Ovary (tissue), 9 donors: Measurements from ENCODE around the gene ELMOD3. TPM values are rescaled to one million over a fixed set of nuclear protein-coding genes. Genes with fewer than 3 reads are reported as not detected.

Experiments used
- DNase-seq, 5 donors: peaks; one replicate each; pipeline ENCODE4 v3.0.0-alpha.2; 2019 to 2020
- H3K27ac ChIP-seq, 2 donors: fragments of 200-600 bp; one replicate each; pipeline versions ENCODE4 v1.5.1 to v1.8.0; 2019 to 2022
- H3K27me3 ChIP-seq: fragments of 200-600 bp; one replicate; pipeline ENCODE4 v1.8.0; 2022
- H3K36me3 ChIP-seq: fragments of 200-600 bp; sonication (generic); one replicate; pipeline ENCODE4 v1.5.1; 2019
- H3K4me1 ChIP-seq: one replicate; pipeline ENCODE4 v1.8.1; 2013; ENCODE audit warnings: mild to moderate bottlenecking, moderate library complexity; ENCODE audit not compliant: insufficient read depth
- H3K4me3 ChIP-seq: fragments of 200-600 bp; sonication (generic); one replicate; pipeline ENCODE4 v1.5.1; 2017
- H3K9me3 ChIP-seq, 2 donors: fragments of 200-600 bp in 1 of 2; sonication (generic) in 1 of 2; one replicate each; pipeline versions ENCODE4 v1.5.1 to v1.8.1; 2013 to 2019; ENCODE audit warnings: mild to moderate bottlenecking in 1 of 2, moderate library complexity in 1 of 2
- EP300 ChIP-seq: sonication (generic); formaldehyde crosslinking; IDR thresholded peaks from one replicate; pipeline ENCODE4 v1.6.1; 2017; ENCODE audit warnings: antibody characterized with exemption
- POLR2A ChIP-seq: fragments of 450-650 bp; IDR thresholded peaks from one replicate; pipeline ENCODE4 v1.6.1; 2017; ENCODE audit warnings: antibody characterized with exemption, mild to moderate bottlenecking, moderate library complexity
- WGBS, 3 donors: extraction: QIAGEN DNeasy Blood & Tissue Kit in 1 of 3; methylation state at CpG; one replicate each; pipeline versions ENCODE4 v1.1.5 to v1.1.7; 2013 to 2017; 5-methylcytosine and 5-hydroxymethylcytosine counted together
- intact Hi-C, 4 donors: fragments of 100-400 bp; cut with DNase I; formaldehyde crosslinking; loops; one replicate each; pipeline versions ENCODE4 v1.11.0 to v1.15.1; 2022 to 2023
- polyA plus RNA-seq, 2 donors: library from polyadenylated mRNA; stranded (reverse); fragments of 200-250 nt in 1 of 2; fragments of 350-450 nt in 1 of 2; fragmentation: Illumina TruSeq in 1 of 2; extraction: RNeasy Lipid Tissue Mini Kit (QIAGEN cat#74804) in 1 of 2; gene quantifications; one replicate each; pipeline ENCODE4 v1.2.3, GENCODE V29; 2013 to 2014
- total RNA-seq, 7 donors: library from RNA; depleted of rRNA in 2 of 7; stranded (reverse); fragments of >200 nt in 2 of 7; fragmentation: NEBNext Ultra II Directional in 3 of 7; extraction: Animal tissue kit (Norgen Biotek cat#: 25700) in 3 of 7; gene quantifications; one replicate each; pipeline versions ENCODE4 v1.1.0 to v1.2.4, GENCODE V29; 2016 to 2023
- TF ChIP-seq, protein P1 (sequence below), 3 donors: fragments of 450-650 bp in 2 of 3; fragments of 200-600 bp in 1 of 3; IDR thresholded peaks; one replicate each; pipeline versions ENCODE4 v1.5.1 to v1.8.0; 2016 to 2022; ENCODE audit warnings: antibody characterized with exemption in 3 of 3, mild to moderate bottlenecking in 1 of 3
- donor health status: DM: no; HTN: no; CAD: no; lungs with moderate emphysema.
- donor health status: DM: no; HTN: no; CAD: no.
- donor health status: Bipolar disorder and iron deficiency.
- donor health status: DM: yes; HTN: yes; CAD: no.
- donor health status: DM: no; HTN: no; CAD: no.
- donor health status: DM: yes; HTN: yes; CAD: no.

The ELMOD3 gene
- total and polyA plus RNA-seq, 9 donors: 13.0 to 23.0 (median 17.3) TPM

DNA sequence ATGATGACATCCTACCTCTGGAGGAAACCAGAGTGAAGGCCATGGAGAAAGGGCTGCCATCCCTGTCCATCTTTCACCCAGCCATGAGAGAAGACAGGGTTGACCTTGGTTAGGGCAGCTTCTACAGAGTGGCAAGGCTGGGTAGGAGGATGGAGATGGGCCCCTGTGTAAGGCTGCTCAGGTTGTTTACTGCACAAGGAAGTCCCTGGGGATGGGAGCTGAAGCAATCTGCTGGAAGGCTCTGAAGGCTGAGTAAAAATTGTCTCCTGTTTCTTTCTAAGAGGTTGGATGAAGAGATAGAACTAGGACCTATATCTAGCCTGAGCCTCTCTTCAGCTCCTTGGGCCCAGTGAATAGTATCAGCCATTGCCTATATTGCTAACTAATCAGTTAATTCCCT is 14.4 kb downstream of the ELMOD3 start:
- H3K9me3 ChIP-seq: no peaks in the 10 kb centered on the region
- TF ChIP-seq, protein P1, sequence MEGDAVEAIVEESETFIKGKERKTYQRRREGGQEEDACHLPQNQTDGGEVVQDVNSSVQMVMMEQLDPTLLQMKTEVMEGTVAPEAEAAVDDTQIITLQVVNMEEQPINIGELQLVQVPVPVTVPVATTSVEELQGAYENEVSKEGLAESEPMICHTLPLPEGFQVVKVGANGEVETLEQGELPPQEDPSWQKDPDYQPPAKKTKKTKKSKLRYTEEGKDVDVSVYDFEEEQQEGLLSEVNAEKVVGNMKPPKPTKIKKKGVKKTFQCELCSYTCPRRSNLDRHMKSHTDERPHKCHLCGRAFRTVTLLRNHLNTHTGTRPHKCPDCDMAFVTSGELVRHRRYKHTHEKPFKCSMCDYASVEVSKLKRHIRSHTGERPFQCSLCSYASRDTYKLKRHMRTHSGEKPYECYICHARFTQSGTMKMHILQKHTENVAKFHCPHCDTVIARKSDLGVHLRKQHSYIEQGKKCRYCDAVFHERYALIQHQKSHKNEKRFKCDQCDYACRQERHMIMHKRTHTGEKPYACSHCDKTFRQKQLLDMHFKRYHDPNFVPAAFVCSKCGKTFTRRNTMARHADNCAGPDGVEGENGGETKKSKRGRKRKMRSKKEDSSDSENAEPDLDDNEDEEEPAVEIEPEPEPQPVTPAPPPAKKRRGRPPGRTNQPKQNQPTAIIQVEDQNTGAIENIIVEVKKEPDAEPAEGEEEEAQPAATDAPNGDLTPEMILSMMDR (IDR thresholded peaks at IDR 0.05): no peak
- TF ChIP-seq EP300 (no peak), POLR2A (no peak)
- no peak for DNase-seq
- no peaks in the 10 kb centered on the region for H3K27me3 ChIP-seq
- H3K4me1 ChIP-seq: no peaks in the 10 kb centered on the region
- H3K4me3 ChIP-seq: no peak overlapping the region
- intact Hi-C loops: no loop called here
- no peak overlapping the region for H3K27ac ChIP-seq
- no peaks in the 10 kb centered on the region for H3K36me3 ChIP-seq

DNA sequence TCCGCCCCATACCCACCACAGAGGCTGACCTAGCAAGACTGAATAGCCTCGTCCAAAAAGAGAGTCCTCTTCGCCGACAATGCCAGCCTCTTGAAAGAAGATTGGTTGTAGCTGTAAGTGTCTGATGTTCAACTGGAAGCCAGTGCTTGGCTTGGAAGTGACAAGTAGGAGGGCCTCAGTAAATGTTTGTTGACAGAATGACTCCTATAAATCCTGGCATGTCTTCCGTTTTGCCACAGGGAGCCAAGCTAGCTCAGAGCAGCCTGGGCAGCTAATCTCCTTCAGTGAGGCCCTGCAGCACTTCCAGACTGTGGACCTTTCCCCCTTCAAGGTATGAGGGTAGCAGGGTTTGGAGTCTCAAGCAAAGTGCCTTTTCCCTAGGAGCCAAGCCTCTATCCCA is 14.9 kb downstream of the ELMOD3 start:
- WGBS, 3 donors: 69 to 71% (median 70%) methylated on average over 5 of the region's 5 CpGs
- TF ChIP-seq EP300 (no peak), POLR2A (no peak)
- TF ChIP-seq, protein P1 (IDR thresholded peaks at IDR 0.05): no peak
- DNase-seq: no peak
- H3K27me3 ChIP-seq: no peaks in the 10 kb centered on the region
- intact Hi-C loops: no loop called here
- no peaks in the 10 kb centered on the region for H3K36me3 ChIP-seq
- no peak overlapping the region for H3K4me3 ChIP-seq
- no peaks in the 10 kb centered on the region for H3K4me1 ChIP-seq
- no peaks in the 10 kb centered on the region for H3K9me3 ChIP-seq
- no peak overlapping the region for H3K27ac ChIP-seq

DNA sequence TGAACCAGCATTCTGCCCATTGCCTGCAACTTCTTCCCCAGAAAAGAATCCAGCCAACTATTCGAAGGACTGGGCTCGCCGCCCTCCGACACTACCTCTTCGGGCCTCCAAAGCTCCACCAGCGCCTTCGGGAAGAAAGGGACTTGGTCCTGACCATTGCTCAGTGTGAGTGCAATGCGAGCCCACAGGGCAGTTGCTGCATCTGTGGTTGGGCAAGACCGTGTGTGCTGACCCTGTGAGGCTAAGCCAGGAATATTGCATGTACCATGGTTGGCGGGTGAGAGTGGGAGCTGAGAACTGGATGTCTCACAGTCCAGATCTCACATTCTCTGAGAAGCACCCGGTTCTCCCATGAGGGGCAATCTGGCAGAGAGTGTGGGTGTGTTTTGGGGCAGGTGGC is 16.5 kb downstream of the ELMOD3 start:
- no peaks in the 10 kb centered on the region for H3K36me3 ChIP-seq
- intact Hi-C loops: no loop called here
- WGBS, 3 donors: 94 to 97% (median 95%) methylated on average over 11 of the region's 11 CpGs
- DNase-seq: no peak
- H3K4me1 ChIP-seq: no peaks in the 10 kb centered on the region
- no peaks in the 10 kb centered on the region for H3K27me3 ChIP-seq
- H3K9me3 ChIP-seq: no peaks in the 10 kb centered on the region
- no peak overlapping the region for H3K4me3 ChIP-seq
- TF ChIP-seq, protein P1 (IDR thresholded peaks at IDR 0.05): no peak
- TF ChIP-seq EP300 (no peak), POLR2A (no peak)
- no peak overlapping the region for H3K27ac ChIP-seq

DNA sequence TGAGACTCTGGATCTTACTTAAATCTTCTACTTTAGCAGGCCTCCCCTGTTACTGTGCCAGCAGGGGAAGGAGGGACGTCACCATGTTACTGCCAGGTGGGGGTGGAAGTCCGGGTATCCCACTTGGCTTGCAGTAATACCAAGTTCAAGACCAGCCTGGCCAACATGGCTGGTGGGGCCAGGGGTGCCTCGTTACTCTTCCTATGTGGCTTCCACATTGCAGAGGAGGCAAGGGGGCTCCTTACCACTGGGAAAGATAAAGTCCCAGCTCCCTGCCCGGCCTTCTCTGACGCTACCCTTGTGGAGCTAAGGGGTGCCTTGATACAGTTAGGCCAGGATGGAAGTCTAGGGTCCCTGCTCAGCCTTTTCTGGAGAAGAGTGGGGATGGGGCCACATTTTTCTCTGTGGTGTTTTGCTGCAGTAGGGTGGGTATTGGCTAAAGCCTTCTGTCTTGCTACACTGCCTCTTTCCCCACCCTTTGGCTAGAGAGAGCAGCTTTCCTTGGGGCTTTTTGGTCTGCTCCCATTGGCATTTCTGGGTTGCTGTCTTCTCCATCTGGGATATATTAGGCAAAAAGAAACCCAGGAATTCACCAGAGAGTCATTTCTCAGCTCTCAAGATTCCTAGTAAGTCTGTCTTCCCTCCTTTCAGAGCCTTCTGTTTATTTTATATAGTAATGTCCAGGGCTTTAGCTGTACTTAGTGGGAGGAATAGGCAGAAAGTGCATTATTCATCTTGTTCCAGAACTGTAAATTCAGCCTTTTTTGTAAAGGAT is 21.9 kb downstream of the ELMOD3 start:
- Histone ChIP-seq H3K9me3 (no peaks in the 10 kb centered on the region), H3K27ac (no peak overlapping the region), H3K36me3 (no peaks in the 10 kb centered on the region), H3K4me1 (no peaks in the 10 kb centered on the region), H3K4me3 (no peak overlapping the region), H3K27me3 (no peaks in the 10 kb centered on the region)
- intact Hi-C loops: no loop called here
- DNase-seq: no peak
- 90 to 96% (median 93%) methylated on average over 5 of the region's 5 CpGs for WGBS, 3 donors
- no peak for TF ChIP-seq POLR2A
- TF ChIP-seq, protein P1 (IDR thresholded peaks at IDR 0.05): no peak
